NCI-H2029 (cell line): ENCODE results near the gene PPL.
A peak's percentile ranks its signal among the peaks of the same experiment; 100 is the strongest.
"Not testable (repeated sequence)": the region's sequence is repeated elsewhere in the genome, so short reads cannot be mapped to it uniquely, and the experiment has no call there.

ENCODE experiments used
- DNase-seq: peaks from one replicate; lab custom pipeline; 2025; lab: John Stamatoyannopoulos, UW

The PPL gene

DNA sequence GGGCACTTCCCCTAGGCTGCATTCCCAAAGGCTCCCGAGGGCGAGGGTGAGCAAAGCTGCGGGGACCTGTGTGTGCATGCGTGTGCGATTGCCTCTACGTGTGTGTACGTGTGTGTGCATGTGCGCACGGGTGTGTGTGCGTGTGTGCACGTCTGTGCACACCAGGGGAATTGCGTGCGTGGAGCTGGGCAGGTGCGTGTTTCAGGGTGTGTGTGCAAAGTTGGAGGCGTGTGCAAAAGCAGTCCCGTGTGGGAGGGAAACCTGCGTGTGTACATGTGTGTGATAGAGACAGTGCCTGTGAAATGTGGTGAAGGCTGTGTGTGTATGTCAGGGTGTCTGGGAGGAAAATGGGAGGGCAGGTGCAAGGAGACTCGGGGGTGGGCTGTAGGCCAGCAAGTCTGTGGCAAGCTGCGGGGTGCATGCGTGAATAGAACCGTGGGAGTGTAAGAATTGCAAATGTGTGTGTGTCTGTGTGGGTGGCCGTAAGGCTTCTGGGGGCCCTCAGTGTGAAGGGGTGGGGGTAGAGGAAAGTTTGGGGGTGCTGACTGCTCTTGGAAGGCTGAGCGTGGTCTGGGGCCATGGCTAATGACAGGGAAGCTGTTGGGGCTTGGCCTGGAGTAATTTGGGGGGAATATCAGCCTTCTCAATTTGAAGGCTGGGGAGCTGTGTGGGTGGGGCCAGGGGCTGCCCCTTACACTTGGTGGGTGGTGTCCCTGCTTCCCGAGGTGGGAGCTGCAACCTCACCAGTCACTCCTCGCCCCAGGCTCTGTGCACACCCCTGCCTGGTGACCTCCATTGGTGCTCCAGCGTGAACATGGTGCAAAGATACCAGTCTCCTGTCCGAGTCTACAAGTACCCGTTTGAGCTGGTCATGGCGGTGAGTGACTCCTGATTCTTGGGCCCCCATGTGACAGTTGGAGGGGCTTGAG lies 21.8 kb upstream of the PPL start:
- no peak for DNase-seq

GRCh38 chr16:4957720-4958509 lies 21.0 kb upstream of the PPL start, which contains the start of gene SEC14L5:
TSS of gene SEC14L5 (plus strand) at chr16:4958330. CDS start at chr16:4959324, 994 bp downstream.
- peak; percentile 96 for DNase-seq

GRCh38 chr16:4957420-4957719 lies 20.4 kb upstream of the PPL start:
- DNase-seq: peak; percentile 47

GRCh38 chr16:4954714-4955113 lies 17.8 kb upstream of the PPL start:
- no peak for DNase-seq

GRCh38 chr16:4951583-4951982 lies 14.6 kb upstream of the PPL start:
- not testable (repeated sequence) for DNase-seq

GRCh38 chr16:4949986-4950385 lies 13.0 kb upstream of the PPL start:
- DNase-seq: no peak

- DNase-seq: no peak
Measured at GRCh38 chr16:4948903-4949766, 12.2 kb upstream of the PPL start.

DNA sequence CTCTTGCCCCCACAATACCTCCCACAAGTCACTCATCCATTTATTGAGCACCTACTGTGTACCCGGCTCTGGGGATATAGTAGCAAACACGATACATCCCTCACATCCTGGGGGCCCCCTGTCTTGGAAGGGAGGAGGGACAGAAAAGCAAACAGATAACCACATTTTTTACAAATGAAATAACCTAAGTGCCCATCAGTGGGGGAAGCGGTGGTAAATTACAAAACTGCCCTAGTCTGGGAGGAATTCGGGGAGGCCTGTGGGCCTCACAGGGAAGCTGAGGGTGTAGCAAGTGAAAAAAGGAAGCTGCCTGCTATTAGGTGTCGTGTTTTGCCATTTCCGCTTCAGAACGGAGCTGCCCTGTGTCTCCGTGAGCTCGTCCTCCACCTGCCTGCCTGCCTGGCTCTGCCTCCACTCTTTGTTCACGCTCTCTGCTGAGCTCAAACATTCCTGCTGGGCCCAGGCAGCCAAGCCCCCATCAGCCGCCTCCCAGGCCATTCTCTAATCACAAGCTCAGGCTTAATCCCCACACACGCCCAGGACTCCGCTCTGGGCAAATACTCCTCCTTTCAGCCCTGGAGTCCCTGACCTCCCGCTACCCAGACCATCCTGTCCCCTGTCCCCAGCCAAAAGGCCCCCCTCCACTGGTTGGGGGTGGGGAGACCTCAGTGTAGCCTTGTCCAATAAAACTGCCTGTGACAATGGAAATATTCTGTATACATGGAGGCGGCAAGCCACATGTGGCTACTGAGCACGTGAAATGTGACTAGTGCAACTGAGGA lies 11.0 kb upstream of the PPL start:
- no peak for DNase-seq

DNA sequence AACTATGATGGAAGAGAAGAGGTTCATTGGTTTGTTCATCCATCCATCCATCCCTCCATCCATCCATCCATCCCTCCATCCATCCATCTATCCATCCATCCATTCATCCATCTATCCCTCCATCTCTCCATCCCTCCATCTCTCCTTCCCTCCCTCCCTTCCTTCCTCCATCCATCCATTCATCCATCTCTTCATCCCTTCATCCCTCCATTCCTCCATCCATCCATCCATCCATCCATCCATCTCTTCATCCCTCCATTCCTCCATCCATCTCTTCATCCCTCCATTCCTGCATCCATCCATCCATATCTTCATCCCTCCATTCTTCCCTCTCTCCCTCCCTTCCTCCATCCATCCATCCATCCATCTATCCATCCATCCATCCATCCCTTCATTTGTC lies 10.0 kb upstream of the PPL start:
- no peak for DNase-seq

- DNase-seq: no peak
Measured at GRCh38 chr16:4945560-4946502, 8.9 kb upstream of the PPL start.

GRCh38 chr16:4944333-4945281 lies 7.7 kb upstream of the PPL start:
- DNase-seq: peak; percentile 76

DNA sequence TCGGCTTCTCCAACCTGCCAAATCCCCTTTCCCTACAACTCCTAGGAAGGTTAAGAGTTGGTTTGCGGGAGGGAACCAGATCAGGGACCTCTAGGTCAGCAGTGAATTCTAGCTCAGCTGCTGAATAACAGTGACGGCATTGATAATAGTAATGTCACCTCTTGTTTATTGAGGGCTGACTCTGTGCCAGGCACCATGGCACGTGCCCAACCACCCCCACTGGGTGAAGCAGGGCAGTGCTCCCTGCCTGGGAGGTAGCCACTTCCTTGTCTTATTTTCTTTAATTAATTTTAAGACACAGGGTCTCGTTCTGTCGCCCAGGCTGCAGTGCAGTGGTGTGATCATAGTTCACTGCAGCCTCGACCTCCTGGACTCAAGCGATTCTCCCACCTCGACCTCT lies 5.5 kb upstream of the PPL start:
- DNase-seq: no peak

DNA sequence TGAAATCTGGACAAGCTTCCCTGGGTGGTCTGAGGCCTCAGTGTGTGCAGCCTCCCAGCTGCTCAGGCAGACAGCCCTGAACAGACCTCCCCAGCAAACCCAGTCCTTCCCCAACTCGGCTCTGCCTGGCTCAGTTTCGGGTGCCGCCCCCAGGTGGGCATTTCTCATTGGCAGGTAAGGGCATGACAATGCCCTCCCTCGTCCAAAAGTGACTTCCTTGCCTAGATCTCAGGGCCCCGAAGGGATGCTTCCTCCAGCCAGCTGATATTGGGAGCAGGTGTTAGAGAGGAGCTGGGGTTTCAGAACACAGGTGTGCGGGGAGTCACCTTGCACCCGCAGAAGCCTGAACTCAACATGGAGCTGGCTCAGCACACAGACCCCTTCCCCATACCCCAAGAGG lies 3.8 kb upstream of the PPL start:
- DNase-seq: no peak

DNA sequence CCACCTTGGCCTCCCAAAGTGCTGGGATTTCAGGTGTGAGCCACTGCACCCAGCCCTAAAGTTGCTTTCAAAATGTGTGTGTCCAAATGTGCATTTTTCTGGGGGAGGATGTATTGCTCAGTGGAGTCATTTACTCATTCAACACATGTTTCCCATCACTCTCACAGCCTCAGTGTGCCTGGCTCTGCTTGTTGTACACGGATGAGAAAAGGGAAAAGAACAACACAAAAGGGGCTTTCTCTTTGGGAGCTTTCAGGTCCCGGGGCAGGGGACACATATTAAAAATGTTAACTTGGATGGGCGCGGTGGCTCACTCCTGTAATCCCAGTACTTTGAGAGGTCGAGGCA lies 1.7 kb upstream of the PPL start:
- DNase-seq: no peak

- no peak for DNase-seq
Measured at GRCh38 chr16:4937782-4938682, 1.1 kb upstream of the PPL start.

DNA sequence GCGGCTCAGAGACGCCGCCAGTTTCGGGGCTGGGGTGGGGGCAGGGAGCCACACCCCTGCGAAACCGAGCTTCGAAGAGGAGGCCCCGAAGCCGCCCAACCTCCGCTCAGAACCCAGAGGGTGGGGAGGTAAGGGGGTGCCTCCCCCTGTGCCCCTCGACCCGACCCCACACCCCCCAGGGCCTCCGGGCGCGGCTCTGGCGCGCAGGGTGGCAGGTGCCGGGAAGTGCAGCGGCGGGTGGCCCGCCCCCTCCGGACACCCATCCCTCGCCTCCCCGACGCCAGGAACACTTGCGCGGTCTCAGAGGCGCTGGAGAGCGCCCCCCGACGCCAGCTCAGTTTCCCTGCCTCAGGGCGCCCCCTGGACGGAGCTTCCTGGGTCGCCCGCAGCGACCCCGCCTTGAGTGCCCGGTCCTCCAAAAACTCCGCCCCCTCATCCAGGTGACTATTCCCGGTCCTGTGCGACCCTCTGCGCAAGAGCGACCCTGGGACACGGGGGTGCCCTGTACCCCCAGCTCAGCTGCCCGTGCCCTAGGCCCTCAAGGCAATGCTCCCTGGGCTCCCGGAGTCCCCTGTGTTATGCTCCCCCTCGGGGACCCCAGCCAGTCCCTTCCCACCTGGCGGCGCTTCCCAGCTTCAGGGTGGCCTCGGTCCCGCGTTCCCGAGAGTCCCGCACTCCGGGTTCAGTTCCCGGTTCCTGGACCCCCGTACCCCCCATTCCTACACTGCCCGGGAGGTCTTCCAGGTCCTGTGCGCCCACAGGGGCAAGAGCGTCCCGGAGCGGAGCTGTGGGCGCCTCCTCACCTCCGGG lies 562 bp downstream of the PPL start:
- DNase-seq: no peak

- DNase-seq: no peak
Measured at GRCh38 chr16:4935241-4935855, 1.6 kb downstream of the PPL start.
